ENCODE data around the gene PPP1R8. TPM values are rescaled to one million over a fixed set of nuclear protein-coding genes. Genes with fewer than 3 reads are reported as not detected.

Gene PPP1R8
- total and polyA plus RNA-seq, 9 of the 15 experiments (the other 6 are each of a cell fraction or from before 2014, with no cell fraction given) = 16.2 to 107 (median 75.3) TPM

GRCh38 chr1:27789540-27790041 lies 41.0 kb upstream of the PPP1R8 start:
- WGBS (ENCODE audit: insufficient coverage, low coverage, missing lambda C conversion rate) = 63% methylated on average over 4 of the region's 4 CpGs
- no peak for FAIRE-seq
- Histone ChIP-seq H3K36me3 (ENCODE audit: control insufficient read depth, insufficient read depth, low read length) (peaks cover 32% of the 10 kb centered on the region), H3K4me2 (ENCODE audit: insufficient read depth, low read length) (no peak overlapping the region), H3K9me1 (ENCODE audit: control insufficient read depth, insufficient read depth, low read length) (peaks cover 5% of the 10 kb centered on the region), H3K27me3 (ENCODE audit: control insufficient read depth in 2 of 2, insufficient read depth in 2 of 2, low read length in 2 of 2) (no peaks in the 10 kb centered on the region), H4K20me1 (replicated peaks; ENCODE audit: control insufficient read depth, insufficient read depth, low read length) (peaks cover 6% of the 10 kb centered on the region; the same call in 1 of the 2 replicates), H3K4me3 (no peak overlapping the region), H3K9me3 (replicated peaks; ENCODE audit: control insufficient read depth, insufficient read depth, low read depth, low read length) (peaks cover 3% of the 10 kb centered on the region; the same call in 1 of the 2 replicates), H3K79me2 (ENCODE audit: control insufficient read depth, insufficient read depth, low read length) (peaks cover 27% of the 10 kb centered on the region), H3K27ac (ENCODE audit: extremely low read depth, low read depth, low read length) (peak overlapping the region; percentile 22; the same call in 1 of the 3 replicates), H3K4me1 (replicated peaks in 1 of 2; ENCODE audit: control insufficient read depth in 2 of 2, insufficient read depth in 2 of 2, low read length in 2 of 2) (peaks cover 7 to 18% of the 10 kb centered on the region in 2 experiments), H2AFZ (ENCODE audit: low read depth, low read length) (no peak overlapping the region), H3K9ac (ENCODE audit: insufficient read depth in 1 of 2, low read depth in 2 of 2, low read length in 2 of 2) (no peak overlapping the region)
- CTCF ChIA-PET (ENCODE audit: low intra/inter-chr PET ratio) = no interaction called here
- DNase-seq (ENCODE audit: extremely low read depth in 1 of 4, low spot score in 3 of 4) = peak in 2 of 4 experiments; percentile 38 to 44
- in situ Hi-C loops (cut with MboI) = no loop called here
- intact Hi-C loops (cut with micrococcal nuclease) = no loop called here
- no TSS peak for BruUV-seq (replicated peaks)
- POLR2A ChIA-PET = interaction anchor here (0.7 to 1.2 kb wide), 4 partner anchors 14 to 859 kb away, joined by 3 to 4 read pairs (median 3); partner anchors contain the start of gene RNU11
- peak; percentile 62 for ATAC-seq
- TF ChIP-seq ZBTB7A (IDR thresholded peaks at IDR 0.05; ENCODE audit: borderline replicate concordance, control insufficient read depth, low read depth, low read length) (no peak), KLF6 (CRISPR knock-in tag; IDR thresholded peaks at IDR 0.05; ENCODE audit: borderline replicate concordance) (no peak), ZNF561 (CRISPR knock-in tag; conservative IDR thresholded peaks at IDR 0.05) (no peak), JUND (IDR thresholded peaks at IDR 0.05; ENCODE audit: borderline replicate concordance, low read depth, low read length) (peak; percentile 44; the same call in 1 of the 2 replicates), JUND (tag; IDR thresholded peaks at IDR 0.05; ENCODE audit: borderline replicate concordance, low read depth, low read length) (peak; percentile 50; the same call in 1 of the 3 replicates), GABPB2 (CRISPR knock-in tag; conservative IDR thresholded peaks at IDR 0.05) (no peak), HDAC2 (IDR thresholded peaks at IDR 0.05) (no peak), PRMT5 (CRISPR knock-in tag; IDR thresholded peaks at IDR 0.05) (no peak), SRSF3 (IDR thresholded peaks at IDR 0.05; ENCODE audit: insufficient read depth, low read length) (no peak), ETV5 (CRISPR knock-in tag; IDR thresholded peaks at IDR 0.05; ENCODE audit: low read depth) (no peak), SAFB (IDR thresholded peaks at IDR 0.05; ENCODE audit: borderline replicate concordance, low read depth, low read length) (no peak), RCOR1 (IDR thresholded peaks at IDR 0.05; ENCODE audit: borderline replicate concordance in 1 of 2, low read depth in 2 of 2, low read length in 2 of 2) (peak in 1 of 2 experiments; percentile 82; a peak in 2 of 4 replicates), XRCC4 (IDR thresholded peaks at IDR 0.05; ENCODE audit: extremely low read depth, insufficient read depth, insufficient read length) (no peak), YY1 (IDR thresholded peaks at IDR 0.05; ENCODE audit: borderline replicate concordance in 1 of 3, control insufficient read depth in 1 of 3, extremely low read depth in 1 of 3, insufficient read depth in 3 of 3, insufficient read length in 1 of 3, insufficient replicate concordance in 2 of 3, low read depth in 1 of 3, low read length in 2 of 3) (no peak)
- TF ChIP-seq, protein P1, sequence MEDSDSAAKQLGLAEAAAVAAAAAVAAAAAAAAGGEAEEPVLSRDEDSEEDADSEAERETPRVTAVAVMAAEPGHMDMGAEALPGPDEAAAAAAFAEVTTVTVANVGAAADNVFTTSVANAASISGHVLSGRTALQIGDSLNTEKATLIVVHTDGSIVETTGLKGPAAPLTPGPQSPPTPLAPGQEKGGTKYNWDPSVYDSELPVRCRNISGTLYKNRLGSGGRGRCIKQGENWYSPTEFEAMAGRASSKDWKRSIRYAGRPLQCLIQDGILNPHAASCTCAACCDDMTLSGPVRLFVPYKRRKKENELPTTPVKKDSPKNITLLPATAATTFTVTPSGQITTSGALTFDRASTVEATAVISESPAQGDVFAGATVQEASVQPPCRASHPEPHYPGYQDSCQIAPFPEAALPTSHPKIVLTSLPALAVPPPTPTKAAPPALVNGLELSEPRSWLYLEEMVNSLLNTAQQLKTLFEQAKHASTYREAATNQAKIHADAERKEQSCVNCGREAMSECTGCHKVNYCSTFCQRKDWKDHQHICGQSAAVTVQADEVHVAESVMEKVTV (CRISPR knock-in tag; IDR thresholded peaks at IDR 0.05) = no peak
- TF ChIP-seq, protein P2, sequence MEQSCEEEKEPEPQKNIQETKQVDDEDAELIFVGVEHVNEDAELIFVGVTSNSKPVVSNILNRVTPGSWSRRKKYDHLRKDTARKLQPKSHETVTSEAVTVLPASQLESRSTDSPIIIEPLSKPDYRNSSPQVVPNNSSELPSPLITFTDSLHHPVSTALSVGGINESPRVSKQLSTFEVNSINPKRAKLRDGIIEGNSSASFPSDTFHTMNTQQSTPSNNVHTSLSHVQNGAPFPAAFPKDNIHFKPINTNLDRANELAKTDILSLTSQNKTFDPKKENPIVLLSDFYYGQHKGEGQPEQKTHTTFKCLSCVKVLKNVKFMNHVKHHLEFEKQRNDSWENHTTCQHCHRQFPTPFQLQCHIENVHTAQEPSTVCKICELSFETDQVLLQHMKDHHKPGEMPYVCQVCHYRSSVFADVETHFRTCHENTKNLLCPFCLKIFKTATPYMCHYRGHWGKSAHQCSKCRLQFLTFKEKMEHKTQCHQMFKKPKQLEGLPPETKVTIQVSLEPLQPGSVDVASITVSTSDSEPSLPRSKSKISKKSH (CRISPR knock-in tag; IDR thresholded peaks at IDR 0.05) = no peak
- TF ChIP-seq, protein P3, sequence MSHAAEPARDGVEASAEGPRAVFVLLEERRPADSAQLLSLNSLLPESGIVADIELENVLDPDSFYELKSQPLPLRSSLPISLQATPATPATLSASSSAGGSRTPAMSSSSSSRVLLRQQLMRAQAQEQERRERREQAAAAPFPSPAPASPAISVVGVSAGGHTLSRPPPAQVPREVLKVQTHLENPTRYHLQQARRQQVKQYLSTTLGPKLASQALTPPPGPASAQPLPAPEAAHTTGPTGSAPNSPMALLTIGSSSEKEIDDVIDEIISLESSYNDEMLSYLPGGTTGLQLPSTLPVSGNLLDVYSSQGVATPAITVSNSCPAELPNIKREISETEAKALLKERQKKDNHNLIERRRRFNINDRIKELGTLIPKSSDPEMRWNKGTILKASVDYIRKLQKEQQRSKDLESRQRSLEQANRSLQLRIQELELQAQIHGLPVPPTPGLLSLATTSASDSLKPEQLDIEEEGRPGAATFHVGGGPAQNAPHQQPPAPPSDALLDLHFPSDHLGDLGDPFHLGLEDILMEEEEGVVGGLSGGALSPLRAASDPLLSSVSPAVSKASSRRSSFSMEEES (CRISPR knock-in tag; IDR thresholded peaks at IDR 0.05) = no peak

All from K562 (cell line).